GM12892 (cell line): ENCODE data around the gene LILRA2.
"Not testable (repeated sequence)": the region's sequence is repeated elsewhere in the genome, so short reads cannot be mapped to it uniquely, and the experiment has no call there.

Experiments
- DNase-seq: peaks from one replicate; pipeline ENCODE4 v3.0.0; 2011; ENCODE audit not compliant: insufficient read length
- FAIRE-seq: peaks from 2 replicates; lab custom pipeline; 2011; peaks lifted over from hg19 to GRCh38; lab: Jason Lieb, UNC
- POLR2A ChIP-seq: IDR thresholded peaks from 2 replicates; pipeline ENCODE4 v1.6.1; 2011; ENCODE audit warnings: low read depth, low read length, control low read depth
- POLR2AphosphoS5 ChIP-seq: IDR thresholded peaks from 2 replicates; pipeline ENCODE4 v1.6.1; 2011; ENCODE audit warnings: low read depth, low read length, control low read depth
- TAF1 ChIP-seq: IDR thresholded peaks from 2 replicates; pipeline ENCODE4 v1.6.1; 2011; ENCODE audit warnings: low read depth, mild to moderate bottlenecking, control low read depth, low read length, borderline replicate concordance

The LILRA2 gene

GRCh38 chr19:54572696-54573311 lies 786 bp upstream of the LILRA2 start:
- FAIRE-seq: peak; percentile 56
- no peak for DNase-seq
- TF ChIP-seq TAF1 (no peak), POLR2A (no peak)

GRCh38 chr19:54574051-54574450 lies 461 bp downstream of the LILRA2 start:
- TF ChIP-seq TAF1 (no peak), POLR2AphosphoS5 (no peak)
- DNase-seq (no peak), FAIRE-seq (no peak)

GRCh38 chr19:54574527-54575056 lies 1.0 kb downstream of the LILRA2 start:
- FAIRE-seq: no peak
- DNase-seq: no peak
- TF ChIP-seq TAF1 (no peak), POLR2A (no peak), POLR2AphosphoS5 (no peak)

GRCh38 chr19:54575205-54575604 lies 1.6 kb downstream of the LILRA2 start:
- DNase-seq, FAIRE-seq: not testable (repeated sequence)

- TF ChIP-seq POLR2AphosphoS5 (no peak), POLR2A (no peak), TAF1 (no peak)
- no peak for DNase-seq
- no peak for FAIRE-seq
These were observed 2.9 kb downstream of the LILRA2 start for GRCh38 chr19:54576411-54576976.

- TF ChIP-seq POLR2AphosphoS5 (no peak), POLR2A (no peak), TAF1 (no peak)
- DNase-seq (no peak), FAIRE-seq (no peak)
These were observed 3.7 kb downstream of the LILRA2 start for GRCh38 chr19:54577334-54577733.

- not testable (repeated sequence) for DNase-seq, FAIRE-seq
These were observed 4.7 kb downstream of the LILRA2 start for GRCh38 chr19:54578268-54578667.

- FAIRE-seq: no peak
- TF ChIP-seq TAF1 (no peak), POLR2A (no peak), POLR2AphosphoS5 (no peak)
- no peak for DNase-seq
These were observed 12.8 kb downstream of the LILRA2 start for GRCh38 chr19:54586397-54586796.

- DNase-seq (no peak), FAIRE-seq (no peak)
- TF ChIP-seq POLR2A (no peak), TAF1 (no peak), POLR2AphosphoS5 (no peak)
These were observed 13.4 kb downstream of the LILRA2 start for GRCh38 chr19:54587026-54587425.

GRCh38 chr19:54593445-54593844 lies 19.9 kb downstream of the LILRA2 start, which contains the start of gene LILRA1:
LILRA1 (plus strand) TSS chr19:54593632; CDS start chr19:54594245, 613 bp downstream.
- not testable (repeated sequence) for FAIRE-seq, DNase-seq

- not testable (repeated sequence) for FAIRE-seq, DNase-seq
These were observed 20.5 kb downstream of the LILRA2 start for GRCh38 chr19:54593931-54594626.

- DNase-seq: no peak
- no peak for TF ChIP-seq POLR2A
- TF ChIP-seq TAF1: no peak
- no peak for TF ChIP-seq POLR2AphosphoS5
- no peak for FAIRE-seq
These were observed 21.1 kb downstream of the LILRA2 start for GRCh38 chr19:54594737-54595136.

GRCh38 chr19:54595680-54596436 lies 22.3 kb downstream of the LILRA2 start:
- not testable (repeated sequence) for DNase-seq, FAIRE-seq
